Measurements from ENCODE around the gene TRAPPC3. TPM values are rescaled to one million over a fixed set of nuclear protein-coding genes. Genes with fewer than 3 reads are reported as not detected.

TRAPPC3 gene
- total RNA-seq, 2 experiments from 2014 or later, result 50.3 to 60.4 TPM

- H3K4me3 ChIP-seq (ENCODE audit: low read depth, low read length, poor library complexity, severe bottlenecking), result no peak overlapping the region
- POLR2A ChIA-PET, result no interaction called here
- H3K79me2 ChIP-seq (ENCODE audit: insufficient read depth, low read depth, low read length), result no peaks in the 10 kb centered on the region
- peaks cover 12% of the 10 kb centered on the region for H3K4me1 ChIP-seq (ENCODE audit: insufficient read depth, low read length, poor library complexity, severe bottlenecking)
- no TSS peak for BruUV-seq (replicated peaks)
- no peaks in the 10 kb centered on the region for H3K9me3 ChIP-seq (ENCODE audit: low read length)
- no peak for TF ChIP-seq CTCF (conservative IDR thresholded peaks at IDR 0.05; ENCODE audit: low read length)
- no peak for TF ChIP-seq EZH2phosphoT487 (IDR thresholded peaks at IDR 0.05; ENCODE audit: borderline replicate concordance, low read depth, low read length)
- H2AFZ ChIP-seq (ENCODE audit: low read length), result no peak overlapping the region
- no peaks in the 10 kb centered on the region for H4K20me1 ChIP-seq (ENCODE audit: insufficient read depth, low read length)
- H3K27ac ChIP-seq (ENCODE audit: low read depth, low read length, poor library complexity, severe bottlenecking), result no peak overlapping the region
- H3K9me2 ChIP-seq (ENCODE audit: insufficient read depth, low read length), result no peaks in the 10 kb centered on the region
- DNase-seq (ENCODE audit: low spot score), result no peak
- H3K36me3 ChIP-seq (ENCODE audit: insufficient read depth, low read length), result no peaks in the 10 kb centered on the region
- CTCF ChIA-PET (ENCODE audit: unreplicated experiment), result no interaction called here
- H3K4me2 ChIP-seq (ENCODE audit: low read length), result no peak overlapping the region
- intact Hi-C loops (cut with micrococcal nuclease; ENCODE audit: unreplicated experiment), result no loop called here
Observed at GRCh38 chr1:36126005-36126716, 23.1 kb downstream of the TRAPPC3 start.

- intact Hi-C loops (cut with micrococcal nuclease; ENCODE audit: unreplicated experiment), result no loop called here
- H3K27ac ChIP-seq (ENCODE audit: low read depth, low read length, poor library complexity, severe bottlenecking), result no peak within 1 kb of the TSS
- no peaks in the 10 kb centered on the region for H3K9me2 ChIP-seq (ENCODE audit: insufficient read depth, low read length)
- POLR2A ChIA-PET, result no interaction called here
- no peak within 1 kb of the TSS; the same call in 1 of the 2 replicates for H3K4me2 ChIP-seq (ENCODE audit: low read length)
- TF ChIP-seq EZH2phosphoT487 (IDR thresholded peaks at IDR 0.05; ENCODE audit: borderline replicate concordance, low read depth, low read length) (no peak), CTCF (conservative IDR thresholded peaks at IDR 0.05; ENCODE audit: low read length) (no peak)
- H3K9me3 ChIP-seq (ENCODE audit: low read length), result no peaks in the 10 kb centered on the region
- peaks cover 12% of the 10 kb centered on the region for H3K4me1 ChIP-seq (ENCODE audit: insufficient read depth, low read length, poor library complexity, severe bottlenecking)
- no peaks in the 10 kb centered on the region for H3K79me2 ChIP-seq (ENCODE audit: insufficient read depth, low read depth, low read length)
- no peak within 1 kb of the TSS for H2AFZ ChIP-seq (ENCODE audit: low read length)
- no peaks in the 10 kb centered on the region for H3K36me3 ChIP-seq (ENCODE audit: insufficient read depth, low read length)
- no peak within 1 kb of the TSS for H3K4me3 ChIP-seq (ENCODE audit: low read depth, low read length, poor library complexity, severe bottlenecking)
- no peaks in the 10 kb centered on the region for H4K20me1 ChIP-seq (ENCODE audit: insufficient read depth, low read length)
- no TSS peak for BruUV-seq (replicated peaks)
- CTCF ChIA-PET (ENCODE audit: unreplicated experiment), result no interaction called here
- DNase-seq (ENCODE audit: low spot score), result no peak
Observed at GRCh38 chr1:36125129-36125991, 23.9 kb downstream of the TRAPPC3 start, which contains the start of gene COL8A2. TSS of gene COL8A2 (minus strand) at chr1:36125222. CDS start at chr1:36100242, 24,980 bp downstream.
